Glutamatergic neuron (in vitro differentiated cells): ENCODE data around the gene DYNC2I2. TPM values are rescaled to one million over a fixed set of nuclear protein-coding genes. Genes with fewer than 3 reads are reported as not detected.
"Not testable (repeated sequence)": the region's sequence is repeated elsewhere in the genome, so short reads cannot be mapped to it uniquely, and the experiment has no call there.

Experiments
- DNase-seq: peaks from one replicate; pipeline ENCODE4 v3.0.0; 2022
- H3K27ac Mint-ChIP-seq: one replicate; pipeline ENCODE4 v1.8.0; 2020; ENCODE audit warnings: mild to moderate bottlenecking, mixed read lengths, inconsistent platforms; ENCODE audit not compliant: unreplicated experiment
- H3K27me3 Mint-ChIP-seq: one replicate; pipeline ENCODE4 v1.8.0; 2020; ENCODE audit warnings: mild to moderate bottlenecking, moderate library complexity, mixed read lengths, inconsistent platforms; ENCODE audit not compliant: unreplicated experiment
- H3K36me3 Mint-ChIP-seq: one replicate; pipeline ENCODE4 v1.8.0; 2020; ENCODE audit warnings: mild to moderate bottlenecking, mixed read lengths, inconsistent platforms; ENCODE audit not compliant: unreplicated experiment
- H3K4me1 Mint-ChIP-seq: one replicate; pipeline ENCODE4 v1.8.0; 2020; ENCODE audit warnings: mild to moderate bottlenecking, low read depth, mixed read lengths, inconsistent platforms; ENCODE audit not compliant: unreplicated experiment
- H3K4me3 Mint-ChIP-seq: one replicate; pipeline ENCODE4 v1.8.0; 2020; ENCODE audit warnings: mild to moderate bottlenecking, mixed read lengths, inconsistent platforms; ENCODE audit not compliant: unreplicated experiment
- H3K9me3 Mint-ChIP-seq: one replicate; pipeline ENCODE4 v1.8.0; 2020; ENCODE audit warnings: mild to moderate bottlenecking, moderate library complexity, mixed read lengths, inconsistent platforms; ENCODE audit not compliant: unreplicated experiment
- total RNA-seq: library from RNA; stranded (reverse); fragmentation: NEBNext Ultra II Directional; extraction: Animal tissue kit (Norgen Biotek cat#: 25700); gene quantifications from one replicate; pipeline ENCODE4 v1.2.1, GENCODE V29; 2021; ENCODE audit not compliant: unreplicated experiment
- TF ChIP-seq, protein P1 (sequence below): fragments of 200-600 bp; sonication (generic); IDR thresholded peaks from one replicate; pipeline ENCODE4 v1.5.0; 2021; ENCODE audit not compliant: partially characterized antibody, unreplicated experiment

The DYNC2I2 gene
- total RNA-seq, 1 donor from 2014 or later, result 15.0 TPM

- H3K27ac Mint-ChIP-seq, result no peak overlapping the region
- H3K4me1 Mint-ChIP-seq, result no peaks in the 10 kb centered on the region
- no peak for DNase-seq
- H3K36me3 Mint-ChIP-seq, result no peaks in the 10 kb centered on the region
- no peaks in the 10 kb centered on the region for H3K27me3 Mint-ChIP-seq
- no peak overlapping the region for H3K4me3 Mint-ChIP-seq
- TF ChIP-seq, protein P1, sequence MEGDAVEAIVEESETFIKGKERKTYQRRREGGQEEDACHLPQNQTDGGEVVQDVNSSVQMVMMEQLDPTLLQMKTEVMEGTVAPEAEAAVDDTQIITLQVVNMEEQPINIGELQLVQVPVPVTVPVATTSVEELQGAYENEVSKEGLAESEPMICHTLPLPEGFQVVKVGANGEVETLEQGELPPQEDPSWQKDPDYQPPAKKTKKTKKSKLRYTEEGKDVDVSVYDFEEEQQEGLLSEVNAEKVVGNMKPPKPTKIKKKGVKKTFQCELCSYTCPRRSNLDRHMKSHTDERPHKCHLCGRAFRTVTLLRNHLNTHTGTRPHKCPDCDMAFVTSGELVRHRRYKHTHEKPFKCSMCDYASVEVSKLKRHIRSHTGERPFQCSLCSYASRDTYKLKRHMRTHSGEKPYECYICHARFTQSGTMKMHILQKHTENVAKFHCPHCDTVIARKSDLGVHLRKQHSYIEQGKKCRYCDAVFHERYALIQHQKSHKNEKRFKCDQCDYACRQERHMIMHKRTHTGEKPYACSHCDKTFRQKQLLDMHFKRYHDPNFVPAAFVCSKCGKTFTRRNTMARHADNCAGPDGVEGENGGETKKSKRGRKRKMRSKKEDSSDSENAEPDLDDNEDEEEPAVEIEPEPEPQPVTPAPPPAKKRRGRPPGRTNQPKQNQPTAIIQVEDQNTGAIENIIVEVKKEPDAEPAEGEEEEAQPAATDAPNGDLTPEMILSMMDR, result no peak
- H3K9me3 Mint-ChIP-seq, result no peaks in the 10 kb centered on the region
Measured at GRCh38 chr9:128669786-128670185, 13.1 kb upstream of the DYNC2I2 start.

GRCh38 chr9:128666481-128666941, 9.9 kb upstream of the DYNC2I2 start:
- DNase-seq, H3K9me3 Mint-ChIP-seq, H3K27ac Mint-ChIP-seq, H3K27me3 Mint-ChIP-seq, H3K4me3 Mint-ChIP-seq, H3K4me1 Mint-ChIP-seq, H3K36me3 Mint-ChIP-seq: not testable (repeated sequence)

DNA sequence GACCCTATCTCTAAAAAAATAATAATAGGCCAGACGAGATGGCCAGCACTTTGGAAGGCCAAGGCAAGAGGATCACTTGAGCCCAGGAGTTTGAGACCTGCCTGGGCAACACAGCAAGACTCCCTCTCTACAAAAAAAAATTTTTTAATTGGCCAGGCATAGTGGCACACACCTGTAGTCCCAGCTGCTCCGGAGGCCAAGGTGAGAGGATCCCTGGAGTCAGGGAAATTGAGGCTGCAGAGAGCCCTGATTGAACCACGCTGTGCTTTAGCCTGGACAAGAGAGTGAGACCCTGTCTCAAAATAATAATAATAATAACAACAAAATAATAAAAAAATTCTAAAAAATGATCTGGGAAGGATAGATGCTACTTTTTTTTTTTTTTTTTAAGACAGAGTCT, 1.1 kb upstream of the DYNC2I2 start:
- no peak for DNase-seq
- H3K27me3 Mint-ChIP-seq, result peaks cover 4% of the 10 kb centered on the region
- H3K4me3 Mint-ChIP-seq, result peak overlapping the region; percentile 95
- no peaks in the 10 kb centered on the region for H3K36me3 Mint-ChIP-seq
- H3K27ac Mint-ChIP-seq, result peak overlapping the region; percentile 100
- TF ChIP-seq, protein P1, result no peak
- H3K4me1 Mint-ChIP-seq, result no peaks in the 10 kb centered on the region
- no peaks in the 10 kb centered on the region for H3K9me3 Mint-ChIP-seq

GRCh38 chr9:128657344-128657704, 677 bp upstream of the DYNC2I2 start:
- Mint-ChIP-seq H3K27ac (peak overlapping the region; percentile 100), H3K4me3 (peak overlapping the region; percentile 95), H3K9me3 (no peaks in the 10 kb centered on the region), H3K4me1 (no peaks in the 10 kb centered on the region), H3K27me3 (peaks cover 4% of the 10 kb centered on the region), H3K36me3 (no peaks in the 10 kb centered on the region)
- no peak for DNase-seq
- TF ChIP-seq, protein P1, result no peak

- H3K27ac Mint-ChIP-seq, result no peak overlapping the region
- no peak overlapping the region for H3K4me3 Mint-ChIP-seq
- H3K4me1 Mint-ChIP-seq, result no peaks in the 10 kb centered on the region
- no peaks in the 10 kb centered on the region for H3K9me3 Mint-ChIP-seq
- no peaks in the 10 kb centered on the region for H3K36me3 Mint-ChIP-seq
- TF ChIP-seq, protein P1, result no peak
- no peak for DNase-seq
- peaks cover 4% of the 10 kb centered on the region for H3K27me3 Mint-ChIP-seq
Measured at GRCh38 chr9:128654481-128654880, 2.2 kb downstream of the DYNC2I2 start.

GRCh38 chr9:128653908-128654307, 2.7 kb downstream of the DYNC2I2 start:
- peaks cover 4% of the 10 kb centered on the region for H3K27me3 Mint-ChIP-seq
- no peak overlapping the region for H3K4me3 Mint-ChIP-seq
- no peaks in the 10 kb centered on the region for H3K36me3 Mint-ChIP-seq
- H3K27ac Mint-ChIP-seq, result no peak overlapping the region
- H3K9me3 Mint-ChIP-seq, result no peaks in the 10 kb centered on the region
- TF ChIP-seq, protein P1, result no peak
- DNase-seq, result no peak
- H3K4me1 Mint-ChIP-seq, result no peaks in the 10 kb centered on the region
